GM21717 (cell line): Measurements from ENCODE around the gene EHD4.

Source experiments
- ATAC-seq: cut with Tn5 transposase; IDR thresholded peaks from one replicate; pipeline ENCODE4 v1.9.1; 2021; ENCODE audit warnings: mild to moderate bottlenecking, moderate library complexity; ENCODE audit not compliant: unreplicated experiment

The EHD4 gene

GRCh38 chr15:41882689-41883483 is 89.5 kb downstream of the EHD4 start:
- ATAC-seq = no peak

GRCh38 chr15:41881920-41882688 is 90.3 kb downstream of the EHD4 start:
- ATAC-seq = no peak

GRCh38 chr15:41881550-41881919 is 90.8 kb downstream of the EHD4 start:
- no peak for ATAC-seq

DNA sequence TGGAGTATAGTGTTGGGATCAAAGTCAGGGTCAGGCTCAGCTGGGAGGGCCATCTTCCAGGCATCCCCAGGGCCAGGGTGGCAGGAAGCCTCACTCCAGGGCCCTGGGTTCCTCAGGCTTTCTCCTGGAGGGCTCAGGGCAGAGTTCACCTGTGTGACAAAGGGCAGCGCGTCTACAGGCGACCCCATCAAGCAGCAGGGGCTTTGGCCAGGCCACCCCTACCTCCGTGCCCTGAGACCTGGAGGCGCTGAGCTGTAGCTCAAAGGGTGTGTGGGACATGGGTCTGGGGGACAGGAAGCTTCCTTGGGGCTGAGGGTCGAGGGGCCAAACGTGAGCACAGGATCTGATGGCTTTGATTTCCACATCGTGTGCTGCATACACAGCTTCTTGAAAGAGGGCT is 91.3 kb downstream of the EHD4 start:
- no peak for ATAC-seq

- ATAC-seq = no peak
These were observed 92.0 kb downstream of the EHD4 start for GRCh38 chr15:41880156-41880877.

DNA sequence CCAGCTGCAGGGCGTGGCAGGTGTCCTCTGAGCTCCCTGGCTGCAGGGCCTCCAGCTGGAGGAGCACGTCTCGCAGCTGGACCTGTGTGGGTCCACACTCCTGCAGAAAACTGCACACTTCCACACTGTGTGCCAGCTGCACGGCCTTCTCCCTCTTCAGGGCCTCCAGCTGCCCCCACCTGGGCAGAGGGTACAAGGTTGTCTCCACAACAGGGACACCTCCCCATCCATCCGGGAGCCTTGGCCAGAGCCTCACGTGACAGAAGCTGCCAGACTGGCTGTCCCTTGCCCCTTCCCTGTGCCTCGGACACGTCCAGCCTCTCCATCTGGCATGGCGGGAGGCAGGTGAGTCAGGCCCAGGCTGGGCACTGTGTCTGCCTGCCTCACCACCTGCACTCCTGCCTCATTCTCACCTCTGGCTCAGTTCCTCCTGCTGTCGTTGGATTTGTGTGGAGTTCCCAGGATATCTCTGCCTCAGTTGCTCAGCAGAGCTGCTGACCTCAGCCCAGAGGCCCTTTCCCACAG is 93.0 kb downstream of the EHD4 start:
- no peak for ATAC-seq

DNA sequence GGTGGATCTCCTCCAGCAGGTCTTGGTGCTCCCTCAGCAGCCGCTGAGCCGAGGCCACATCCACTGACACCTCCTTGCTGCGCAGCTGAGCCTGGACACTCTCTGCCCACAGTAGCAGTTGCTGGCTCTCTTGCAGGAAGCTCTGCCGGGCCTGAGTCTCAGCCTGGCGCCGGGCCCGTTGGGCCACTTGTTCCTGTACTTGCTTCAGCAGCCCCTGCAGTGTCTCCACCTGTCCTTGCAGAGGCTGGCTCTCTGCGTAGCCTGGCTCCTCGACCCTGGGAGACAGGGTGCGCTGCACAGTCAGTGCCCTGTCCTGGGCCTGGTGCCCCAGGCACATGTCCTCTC is 94.0 kb downstream of the EHD4 start:
- ATAC-seq = no peak

GRCh38 chr15:41877631-41878354 is 94.6 kb downstream of the EHD4 start:
- ATAC-seq = no peak

GRCh38 chr15:41876689-41877088 is 95.7 kb downstream of the EHD4 start:
- no peak for ATAC-seq

GRCh38 chr15:41876007-41876406 is 96.3 kb downstream of the EHD4 start:
- no peak for ATAC-seq

GRCh38 chr15:41874736-41875135 is 97.6 kb downstream of the EHD4 start:
- no peak for ATAC-seq

GRCh38 chr15:41873711-41874110 is 98.6 kb downstream of the EHD4 start:
- ATAC-seq = no peak

- no peak for ATAC-seq
These were observed 100.1 kb downstream of the EHD4 start for GRCh38 chr15:41872166-41872747.

DNA sequence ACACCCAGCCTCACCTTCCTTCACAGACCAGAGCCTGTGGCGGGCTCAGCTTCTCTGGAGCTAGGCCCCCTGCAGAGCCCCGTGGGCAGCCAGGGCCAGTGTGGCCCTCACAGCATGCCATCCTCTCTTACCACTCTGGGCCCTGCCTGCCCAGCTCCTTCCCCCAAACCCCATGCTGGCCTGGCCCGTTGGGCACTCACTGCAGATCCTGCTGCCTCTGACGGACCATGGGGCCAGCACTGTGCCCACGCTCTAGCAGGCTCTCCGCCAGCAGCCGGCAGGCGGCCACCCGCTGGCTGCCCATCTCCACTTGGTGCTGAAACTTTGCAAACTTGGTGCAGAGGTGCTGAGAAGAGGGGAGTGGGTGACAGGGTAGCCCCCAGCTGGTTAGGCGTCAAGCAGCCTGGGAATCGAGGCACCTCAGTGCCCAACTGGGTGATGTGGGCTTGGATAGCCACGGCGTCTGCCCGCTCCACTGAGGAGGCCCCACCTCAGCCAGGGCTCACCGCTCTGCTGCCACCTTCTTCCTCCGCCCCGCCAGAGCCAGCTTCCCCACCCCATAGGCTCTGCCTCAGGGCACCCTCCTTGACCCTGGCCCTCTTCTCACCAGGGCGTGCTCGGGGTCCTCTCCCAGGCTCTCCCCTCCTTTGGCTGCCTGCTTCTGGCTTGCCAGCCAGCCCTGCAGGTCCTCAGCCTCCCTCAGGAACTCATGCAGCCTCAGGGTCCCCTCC is 101.0 kb downstream of the EHD4 start:
- ATAC-seq = no peak

DNA sequence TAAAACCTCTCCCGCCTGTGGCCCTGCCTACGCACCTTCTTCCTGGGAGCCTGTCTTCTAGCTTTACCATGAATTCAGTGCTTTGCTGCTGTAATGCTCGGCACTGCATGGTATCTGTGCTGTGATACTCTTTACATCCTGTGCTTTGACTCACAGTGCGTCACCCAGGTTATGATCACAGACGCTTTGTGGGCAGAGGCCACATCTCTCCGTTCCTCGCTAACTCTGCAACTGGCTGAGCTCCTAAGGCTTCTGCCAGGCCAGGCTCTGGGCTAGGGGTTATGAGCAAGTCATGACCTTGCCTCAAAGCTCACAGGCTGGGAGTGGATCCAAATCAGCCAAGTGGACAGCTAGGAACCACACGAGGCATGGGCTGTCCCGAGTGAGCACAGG is 101.7 kb downstream of the EHD4 start:
- no peak for ATAC-seq

DNA sequence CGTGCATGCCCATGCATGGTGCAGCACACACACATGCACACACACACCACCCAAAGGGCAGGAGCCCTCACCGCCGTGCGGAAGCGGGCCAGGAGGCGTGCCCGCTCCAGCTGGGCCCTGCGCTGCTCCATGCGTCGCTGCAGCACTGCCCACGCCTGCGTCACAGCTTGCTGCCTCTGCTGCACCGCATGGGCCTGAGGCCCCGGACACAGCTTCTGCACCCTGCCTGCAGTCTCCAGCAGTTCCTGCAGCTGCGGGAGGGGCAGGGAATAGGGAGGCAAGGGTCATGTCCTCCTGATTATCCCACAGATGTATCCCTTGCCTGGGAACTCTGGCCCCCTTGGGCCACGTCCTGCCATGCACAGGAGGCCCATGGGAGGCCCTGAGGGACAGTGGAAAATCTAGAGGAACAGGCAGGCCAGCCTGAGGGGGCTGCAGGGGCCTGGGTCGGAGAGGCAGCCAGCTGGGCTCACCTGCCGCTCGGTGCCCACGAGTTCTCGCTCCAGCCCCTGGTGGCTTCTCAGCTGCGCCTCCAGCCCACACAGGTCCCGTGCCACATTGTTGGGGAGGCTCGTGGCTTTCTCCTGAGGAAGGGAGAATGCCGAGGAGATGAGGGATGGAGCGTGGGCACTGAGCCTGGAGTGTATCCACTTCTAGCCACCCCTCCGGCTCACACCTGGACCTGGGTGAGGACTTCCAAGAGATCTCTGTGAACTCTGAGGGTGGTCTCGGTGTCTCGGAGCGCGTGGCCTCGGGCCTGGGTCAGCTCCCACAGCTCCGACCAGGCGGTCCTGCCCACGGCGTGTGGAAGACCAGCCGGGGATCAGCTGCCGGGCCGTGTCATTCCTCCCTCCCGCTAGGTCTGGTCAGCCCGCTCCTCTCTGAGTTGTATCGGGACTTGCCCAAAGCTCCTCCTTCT is 102.3 kb downstream of the EHD4 start:
- ATAC-seq = no peak

- ATAC-seq = no peak
These were observed 104.0 kb downstream of the EHD4 start for GRCh38 chr15:41868321-41868720.

DNA sequence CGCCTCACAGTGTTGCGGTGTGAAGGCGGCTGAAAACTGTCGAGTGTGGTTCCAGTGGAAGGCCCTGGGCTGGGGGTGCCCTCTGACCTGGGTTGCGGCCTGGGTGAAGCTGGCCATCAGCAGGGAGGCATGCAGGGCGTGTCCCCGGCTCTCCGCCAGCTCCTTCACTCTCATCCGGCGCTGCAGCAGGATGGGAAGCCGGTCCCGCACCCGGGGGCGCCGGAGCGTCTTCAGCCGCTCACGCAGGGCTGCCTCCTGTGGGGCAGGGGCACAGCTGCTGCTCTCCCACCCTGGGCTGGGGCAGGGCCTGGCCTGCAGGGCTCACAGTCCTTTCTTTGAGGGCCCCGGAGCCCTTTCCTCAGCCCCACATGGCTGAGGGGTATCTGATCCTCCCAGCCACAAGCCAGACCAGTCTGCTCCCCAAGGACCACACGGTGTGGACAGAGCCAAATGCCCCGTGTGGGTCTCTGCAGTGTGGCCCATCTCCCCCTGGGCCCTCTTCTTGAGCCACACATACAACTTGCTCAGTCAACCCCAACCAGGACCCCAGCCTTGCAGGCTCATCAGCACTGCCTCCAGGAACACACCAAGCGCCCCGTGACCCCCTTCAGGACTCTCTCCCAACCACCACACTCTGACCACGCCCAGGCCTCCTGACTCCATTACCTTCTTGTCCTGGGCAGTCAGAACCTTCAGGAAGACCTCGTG is 105.3 kb downstream of the EHD4 start:
- ATAC-seq = no peak
